NB4 (cell line): Measurements from ENCODE around the gene CCDC9B.

Experiments used
- MYC ChIP-seq: IDR thresholded peaks from 2 replicates; pipeline ENCODE4 v1.6.1; 2011; ENCODE audit warnings: low read depth, low read length
- POLR2A ChIP-seq: IDR thresholded peaks from 2 replicates; pipeline ENCODE4 v1.6.1; 2011; ENCODE audit warnings: mild to moderate bottlenecking; ENCODE audit not compliant: insufficient read length; ENCODE audit errors: extremely low read depth
- TF ChIP-seq, protein P1 (sequence below): IDR thresholded peaks from 2 replicates; pipeline ENCODE4 v1.6.1; 2011; ENCODE audit warnings: low read depth, low read length
- TF ChIP-seq, protein P2 (sequence below): IDR thresholded peaks from one replicate; pipeline ENCODE4 v1.5.1; 2012; ENCODE audit warnings: low read depth, low read length

DNA sequence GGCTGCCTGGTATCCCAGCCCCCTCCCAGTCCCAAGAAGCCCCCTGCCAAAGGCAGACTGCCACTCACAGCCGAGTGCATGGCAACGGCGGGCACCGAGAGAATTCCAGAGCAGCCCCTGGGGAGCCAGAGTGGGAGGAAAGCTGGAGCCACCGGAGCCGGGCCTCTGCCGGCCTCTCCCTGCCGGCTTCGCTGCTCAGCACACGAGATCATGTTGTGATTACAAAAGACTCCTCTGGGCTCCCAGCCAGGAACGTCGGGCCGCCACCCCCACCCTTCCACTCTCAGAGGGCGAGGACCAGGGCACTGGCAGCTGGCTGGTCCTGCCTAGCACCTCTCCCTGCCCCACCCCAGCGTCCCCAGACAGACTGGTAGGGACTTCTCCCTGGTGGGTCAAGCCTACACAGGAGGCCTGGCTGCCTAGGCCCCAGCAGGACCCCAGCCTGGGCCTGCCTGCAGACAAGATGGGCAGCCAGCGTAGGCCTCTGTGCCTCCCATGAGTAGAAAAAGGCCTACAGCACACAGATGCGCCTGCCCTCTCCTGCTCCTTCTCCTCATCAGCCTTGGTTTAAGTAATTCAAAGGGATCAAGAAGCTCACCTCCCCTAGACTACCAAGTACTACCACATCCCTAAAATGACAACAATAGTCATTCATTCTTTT is at the start of gene CCDC9B:
- TF ChIP-seq, protein P1, sequence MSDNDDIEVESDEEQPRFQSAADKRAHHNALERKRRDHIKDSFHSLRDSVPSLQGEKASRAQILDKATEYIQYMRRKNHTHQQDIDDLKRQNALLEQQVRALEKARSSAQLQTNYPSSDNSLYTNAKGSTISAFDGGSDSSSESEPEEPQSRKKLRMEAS: no peak
- TF ChIP-seq, protein P2, sequence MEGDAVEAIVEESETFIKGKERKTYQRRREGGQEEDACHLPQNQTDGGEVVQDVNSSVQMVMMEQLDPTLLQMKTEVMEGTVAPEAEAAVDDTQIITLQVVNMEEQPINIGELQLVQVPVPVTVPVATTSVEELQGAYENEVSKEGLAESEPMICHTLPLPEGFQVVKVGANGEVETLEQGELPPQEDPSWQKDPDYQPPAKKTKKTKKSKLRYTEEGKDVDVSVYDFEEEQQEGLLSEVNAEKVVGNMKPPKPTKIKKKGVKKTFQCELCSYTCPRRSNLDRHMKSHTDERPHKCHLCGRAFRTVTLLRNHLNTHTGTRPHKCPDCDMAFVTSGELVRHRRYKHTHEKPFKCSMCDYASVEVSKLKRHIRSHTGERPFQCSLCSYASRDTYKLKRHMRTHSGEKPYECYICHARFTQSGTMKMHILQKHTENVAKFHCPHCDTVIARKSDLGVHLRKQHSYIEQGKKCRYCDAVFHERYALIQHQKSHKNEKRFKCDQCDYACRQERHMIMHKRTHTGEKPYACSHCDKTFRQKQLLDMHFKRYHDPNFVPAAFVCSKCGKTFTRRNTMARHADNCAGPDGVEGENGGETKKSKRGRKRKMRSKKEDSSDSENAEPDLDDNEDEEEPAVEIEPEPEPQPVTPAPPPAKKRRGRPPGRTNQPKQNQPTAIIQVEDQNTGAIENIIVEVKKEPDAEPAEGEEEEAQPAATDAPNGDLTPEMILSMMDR: no peak
- TF ChIP-seq POLR2A (no peak), MYC (no peak)
